Measurements from ENCODE around the gene ZYX.

ZYX gene

DNA sequence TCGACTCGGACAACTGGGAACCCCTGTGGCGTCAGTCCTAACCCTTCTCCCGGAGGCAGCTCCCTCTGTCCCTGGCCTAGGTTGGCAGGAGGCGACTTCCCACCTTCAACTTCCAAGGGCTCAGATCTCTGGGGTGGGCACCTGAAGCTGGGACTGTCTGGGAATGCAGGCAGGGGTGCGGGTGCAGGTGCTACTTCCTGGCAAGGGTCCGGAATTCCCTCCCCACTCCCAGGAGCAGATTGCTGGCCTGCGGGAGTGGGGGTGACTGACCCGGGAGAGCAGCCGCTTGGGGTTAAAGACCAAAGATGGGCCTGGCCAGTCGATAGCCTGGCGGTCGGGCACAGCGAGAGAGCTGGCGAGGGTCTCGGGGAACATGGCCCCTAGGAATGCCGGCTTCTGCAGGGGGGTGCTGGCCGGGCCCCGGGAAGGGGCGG, 27.1 kb downstream of the ZYX start:
- DNase-seq (no peak), ATAC-seq (ENCODE audit: insufficient read depth, low read depth) (no peak)
- no peak overlapping the region for H2AFZ ChIP-seq (ENCODE audit: low read depth, low read length)
- H3K9ac ChIP-seq (ENCODE audit: low read depth, low read length) = no peak overlapping the region
- H3K79me2 ChIP-seq (ENCODE audit: insufficient read depth, low read length) = no peaks in the 10 kb centered on the region
- H4K20me1 ChIP-seq (ENCODE audit: insufficient read depth, low read length) = no peaks in the 10 kb centered on the region
- no peak overlapping the region for H3K27ac ChIP-seq (ENCODE audit: low read length)
- no peaks in the 10 kb centered on the region for H3K27me3 ChIP-seq (ENCODE audit: insufficient read depth, low read length, poor library complexity)
- H3K4me3 ChIP-seq (ENCODE audit: low read depth in 1 of 2, low read length in 2 of 2) = no peak overlapping the region
- no peak overlapping the region for H3K4me2 ChIP-seq (ENCODE audit: insufficient read depth, low read length)
- H3K4me1 ChIP-seq (ENCODE audit: insufficient read depth, low read length) = peaks cover 18% of the 10 kb centered on the region
- H3K9me3 ChIP-seq (ENCODE audit: insufficient read depth, low read length, severe bottlenecking) = no peaks in the 10 kb centered on the region
- H3K36me3 ChIP-seq (ENCODE audit: insufficient read depth, low read length) = no peaks in the 10 kb centered on the region
- TF ChIP-seq EZH2 (IDR thresholded peaks at IDR 0.05; ENCODE audit: borderline replicate concordance, low read depth, low read length, severe bottlenecking) = no peak
- no peak for TF ChIP-seq CTCF (IDR thresholded peaks at IDR 0.05; ENCODE audit: borderline replicate concordance, extremely low read depth, low read length, poor library complexity, severe bottlenecking)

GRCh38 chr7:143408686-143409561, 27.8 kb downstream of the ZYX start, which contains the start of gene EPHA1:
EPHA1 (minus strand) TSS chr7:143408856; CDS start chr7:143408805, 51 bp downstream.
- Histone ChIP-seq H3K9ac (ENCODE audit: low read depth, low read length) (no peak within 1 kb of the TSS), H3K27me3 (ENCODE audit: insufficient read depth, low read length, poor library complexity) (no peaks in the 10 kb centered on the region), H3K4me2 (ENCODE audit: insufficient read depth, low read length) (peak within 1 kb of the TSS; percentile 35), H4K20me1 (ENCODE audit: insufficient read depth, low read length) (no peaks in the 10 kb centered on the region), H3K9me3 (ENCODE audit: insufficient read depth, low read length, severe bottlenecking) (no peaks in the 10 kb centered on the region), H3K27ac (ENCODE audit: low read length) (no peak within 1 kb of the TSS; the same call in 1 of the 2 replicates), H3K4me3 (ENCODE audit: low read depth in 1 of 2, low read length in 2 of 2) (no peak within 1 kb of the TSS), H3K36me3 (ENCODE audit: insufficient read depth, low read length) (no peaks in the 10 kb centered on the region), H2AFZ (ENCODE audit: low read depth, low read length) (no peak within 1 kb of the TSS), H3K79me2 (ENCODE audit: insufficient read depth, low read length) (no peaks in the 10 kb centered on the region), H3K4me1 (ENCODE audit: insufficient read depth, low read length) (peaks cover 18% of the 10 kb centered on the region)
- ATAC-seq (ENCODE audit: insufficient read depth, low read depth) = no peak
- DNase-seq = no peak
- TF ChIP-seq EZH2 (IDR thresholded peaks at IDR 0.05; ENCODE audit: borderline replicate concordance, low read depth, low read length, severe bottlenecking) (no peak), CTCF (IDR thresholded peaks at IDR 0.05; ENCODE audit: borderline replicate concordance, extremely low read depth, low read length, poor library complexity, severe bottlenecking) (no peak)

GRCh38 chr7:143410521-143411004, 29.4 kb downstream of the ZYX start:
- ATAC-seq (ENCODE audit: insufficient read depth, low read depth) = no peak
- no peak for DNase-seq
- no peaks in the 10 kb centered on the region for H3K9me3 ChIP-seq (ENCODE audit: insufficient read depth, low read length, severe bottlenecking)
- no peak overlapping the region for H2AFZ ChIP-seq (ENCODE audit: low read depth, low read length)
- no peak overlapping the region for H3K4me3 ChIP-seq (ENCODE audit: low read depth in 1 of 2, low read length in 2 of 2)
- no peak overlapping the region for H3K4me2 ChIP-seq (ENCODE audit: insufficient read depth, low read length)
- H3K9ac ChIP-seq (ENCODE audit: low read depth, low read length) = no peak overlapping the region
- no peaks in the 10 kb centered on the region for H3K27me3 ChIP-seq (ENCODE audit: insufficient read depth, low read length, poor library complexity)
- H3K4me1 ChIP-seq (ENCODE audit: insufficient read depth, low read length) = peaks cover 18% of the 10 kb centered on the region
- H3K79me2 ChIP-seq (ENCODE audit: insufficient read depth, low read length) = no peaks in the 10 kb centered on the region
- no peaks in the 10 kb centered on the region for H3K36me3 ChIP-seq (ENCODE audit: insufficient read depth, low read length)
- H3K27ac ChIP-seq (ENCODE audit: low read length) = no peak overlapping the region
- no peaks in the 10 kb centered on the region for H4K20me1 ChIP-seq (ENCODE audit: insufficient read depth, low read length)
- no peak for TF ChIP-seq CTCF (IDR thresholded peaks at IDR 0.05; ENCODE audit: borderline replicate concordance, extremely low read depth, low read length, poor library complexity, severe bottlenecking)
- TF ChIP-seq EZH2 (IDR thresholded peaks at IDR 0.05; ENCODE audit: borderline replicate concordance, low read depth, low read length, severe bottlenecking) = no peak
